ENCODE results near the gene HES7.
A peak's percentile ranks its signal among the peaks of the same experiment; 100 is the strongest.

HES7 gene

DNA sequence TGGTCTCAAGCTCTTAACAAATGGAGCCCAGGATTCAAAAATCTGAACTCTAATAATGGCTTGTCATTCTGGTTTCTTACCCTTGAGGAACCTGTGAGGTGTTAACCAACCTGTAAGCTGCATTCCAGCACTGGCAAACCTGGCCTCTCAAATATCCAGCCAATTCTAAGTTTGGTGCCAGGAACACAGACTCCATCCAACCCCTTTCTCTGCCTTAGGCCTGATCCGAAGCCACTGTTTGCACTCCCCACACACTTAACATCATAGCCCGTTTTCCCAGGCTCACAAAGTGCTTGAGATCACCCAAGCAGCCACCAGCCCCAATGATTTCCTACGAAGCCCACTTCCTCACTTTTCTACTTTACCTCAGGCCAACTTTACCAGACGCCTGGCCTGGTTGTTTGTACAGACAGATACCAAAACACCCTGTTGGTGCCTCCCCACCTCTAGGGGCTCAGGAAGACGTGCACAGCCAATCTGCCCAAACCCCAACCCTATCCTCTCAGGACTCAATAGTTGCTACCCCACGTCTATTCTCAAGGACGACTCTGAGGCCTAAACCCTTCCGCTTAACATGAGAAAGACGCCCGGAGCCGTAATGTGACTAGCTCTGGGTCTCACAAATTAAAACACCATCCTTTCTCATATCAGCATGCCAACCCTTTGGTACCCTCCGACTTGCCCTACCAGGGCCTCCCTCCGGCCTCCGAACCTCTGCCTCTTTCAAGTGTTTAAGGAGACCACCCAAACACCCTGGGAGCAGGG is 31.5 kb upstream of the HES7 start:
- DNase-seq (ENCODE audit: low read depth), result no peak

DNA sequence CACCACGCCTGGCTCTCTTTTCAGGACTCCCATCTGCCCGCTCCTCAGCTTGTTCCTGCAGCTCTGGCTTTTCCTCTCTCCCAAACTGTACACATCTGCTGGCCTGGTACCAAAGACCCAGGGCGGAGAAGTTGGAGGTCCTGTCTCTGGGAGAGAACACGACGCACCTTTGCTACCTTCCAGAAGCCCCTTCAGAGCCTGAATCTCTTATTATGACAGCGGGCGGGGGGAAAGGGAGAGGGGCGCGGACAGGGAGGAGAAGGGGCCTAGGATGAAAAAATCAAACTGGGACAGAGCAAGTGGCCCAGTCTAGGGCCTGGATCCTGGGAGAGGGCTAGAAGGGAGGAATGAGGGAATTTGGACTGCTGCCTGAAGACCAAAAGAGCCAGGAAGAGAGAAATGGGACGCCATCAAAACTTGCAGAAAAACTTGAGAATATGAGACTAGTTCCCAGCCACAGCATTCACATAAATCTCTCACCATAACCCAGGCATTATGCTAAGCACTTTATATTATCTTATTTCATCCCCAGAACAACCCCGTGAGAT is 30.8 kb upstream of the HES7 start:
- DNase-seq (ENCODE audit: low read depth), result no peak

DNA sequence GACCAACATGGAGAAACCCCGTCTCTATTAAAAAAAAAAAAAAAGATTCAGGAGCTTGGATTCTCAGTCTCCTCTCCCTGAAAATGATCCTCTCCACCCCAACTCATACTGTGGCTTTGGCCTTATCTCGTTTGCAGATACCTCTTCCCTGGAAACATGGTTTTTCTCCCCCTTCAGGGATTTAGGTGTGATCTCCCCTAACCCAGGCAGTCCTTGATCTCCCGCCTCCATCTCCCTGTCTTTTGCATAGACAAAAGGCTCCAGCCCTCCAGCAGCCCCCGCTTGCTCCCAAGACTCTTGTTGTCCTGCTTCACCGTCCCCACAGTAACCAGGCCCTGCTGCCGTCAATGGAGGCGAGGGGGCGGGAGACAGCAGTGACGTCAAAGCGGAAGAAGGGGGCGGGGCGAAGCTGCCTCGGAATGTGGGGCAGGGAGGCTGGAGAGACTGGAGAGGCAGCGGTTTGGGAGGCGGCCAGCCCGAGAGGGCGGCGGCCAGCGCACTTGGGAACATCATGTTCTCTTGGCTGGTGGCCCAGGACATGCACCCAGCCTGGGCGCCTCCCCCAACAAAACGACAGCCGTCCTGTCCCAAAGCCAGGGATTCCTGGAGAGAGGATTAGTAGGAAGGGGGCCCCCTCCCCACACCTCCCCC is 30.2 kb upstream of the HES7 start:
- DNase-seq (ENCODE audit: low read depth), result peak; percentile 82

DNA sequence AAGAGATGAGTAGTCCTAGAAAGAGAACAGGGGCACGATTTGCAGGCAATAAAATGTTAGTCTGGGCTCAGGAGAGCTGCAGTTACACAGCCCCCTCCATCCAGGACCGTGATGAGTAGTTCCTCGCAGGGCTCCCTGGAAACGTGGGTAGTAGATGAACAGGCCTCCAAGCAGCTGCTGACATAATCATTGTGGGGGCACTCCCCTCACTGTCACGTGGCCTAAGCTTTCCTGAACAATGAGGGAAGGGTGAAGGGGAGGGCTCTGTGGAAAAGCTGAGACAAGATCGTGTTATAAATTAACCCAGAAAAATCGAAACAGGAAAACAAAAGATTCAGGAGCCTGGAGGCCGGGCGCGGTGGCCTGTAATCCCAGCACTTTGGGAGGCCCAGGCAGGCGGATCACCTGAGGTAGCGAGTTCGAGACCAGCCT is 29.6 kb upstream of the HES7 start:
- no peak for DNase-seq (ENCODE audit: low read depth)

DNA sequence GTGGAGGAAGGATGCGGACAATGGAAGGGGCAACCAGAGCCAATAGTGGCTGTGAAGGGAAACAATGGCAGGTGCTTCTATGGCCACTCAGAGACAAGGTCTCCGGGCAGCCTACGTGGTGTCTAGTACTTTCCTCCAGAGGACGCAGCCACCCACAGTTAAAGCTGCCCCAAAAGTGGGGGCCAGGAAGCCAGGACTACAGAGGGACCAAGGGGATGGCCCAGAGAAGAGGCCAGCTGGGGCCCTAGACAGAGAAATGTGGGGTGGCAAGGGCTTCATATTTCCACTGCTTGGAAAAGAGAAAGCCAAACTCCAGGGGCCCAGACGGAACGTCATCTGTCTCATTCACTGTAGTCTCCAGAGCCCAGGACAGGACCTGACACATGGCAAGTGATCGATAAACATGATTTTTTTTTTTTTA is 29.1 kb upstream of the HES7 start:
- DNase-seq (ENCODE audit: low read depth), result no peak

DNA sequence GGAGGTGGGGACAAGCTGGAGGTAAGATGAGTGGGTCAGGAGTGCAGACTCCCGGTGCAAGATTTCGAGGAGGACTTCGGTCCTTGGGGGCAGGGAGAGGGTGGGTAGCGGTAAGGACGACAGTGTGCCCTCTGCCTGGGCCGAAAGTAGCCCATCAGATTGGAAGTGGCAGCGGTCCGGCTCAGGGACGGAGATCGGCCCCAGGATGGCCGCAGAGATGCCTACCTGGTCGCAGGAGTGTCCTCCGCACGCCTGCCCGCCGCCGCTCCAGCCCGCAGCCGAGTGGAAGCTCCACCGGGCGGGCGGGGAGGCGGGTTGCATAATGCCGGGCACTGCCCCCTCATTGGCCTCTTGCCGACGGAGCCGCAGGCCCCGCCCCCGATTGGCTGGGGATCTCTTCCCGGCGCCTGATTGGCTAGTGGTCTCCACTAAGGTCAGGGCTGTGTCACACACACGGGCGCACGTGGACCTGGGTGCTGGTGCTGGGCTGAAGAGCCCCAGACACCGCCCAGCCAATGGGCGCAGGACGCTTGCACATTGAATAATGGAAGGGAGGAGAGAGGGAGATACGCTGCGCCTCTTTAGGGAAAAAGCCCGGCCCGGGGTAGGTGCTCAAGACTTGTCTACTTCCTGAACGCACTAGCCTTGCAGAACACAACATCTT is 28.3 kb upstream of the HES7 start, which contains the start of gene PER1:
Gene PER1, minus strand, starts transcription at position 293 of the 664 bp plus-strand sequence. CDS start 1,698 bp downstream, outside the sequence.
- DNase-seq (ENCODE audit: low read depth), result peak; percentile 68

DNA sequence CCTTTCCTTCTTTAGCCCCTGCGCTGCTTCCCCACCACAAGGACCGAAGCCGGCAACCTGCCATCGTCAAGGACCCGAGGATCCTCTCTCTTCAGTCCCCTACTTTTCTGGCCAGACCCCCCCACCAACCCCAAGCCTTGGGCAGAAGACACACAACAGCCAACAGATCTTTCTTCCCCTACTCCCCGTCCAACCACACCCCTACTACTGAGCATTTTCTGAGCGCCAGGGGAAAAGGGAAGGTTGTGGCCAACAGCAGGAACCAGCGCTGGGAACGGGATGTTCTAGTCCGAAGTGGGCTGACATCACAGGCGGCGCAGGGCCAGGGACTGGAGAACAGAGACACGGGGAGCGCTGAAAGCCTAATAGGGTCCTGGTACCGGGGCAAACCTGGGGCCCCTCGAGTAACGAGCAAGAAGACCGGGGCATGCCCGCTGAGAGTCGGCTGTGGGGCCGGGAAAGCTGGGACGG is 27.8 kb upstream of the HES7 start:
- no peak for DNase-seq (ENCODE audit: low read depth)

DNA sequence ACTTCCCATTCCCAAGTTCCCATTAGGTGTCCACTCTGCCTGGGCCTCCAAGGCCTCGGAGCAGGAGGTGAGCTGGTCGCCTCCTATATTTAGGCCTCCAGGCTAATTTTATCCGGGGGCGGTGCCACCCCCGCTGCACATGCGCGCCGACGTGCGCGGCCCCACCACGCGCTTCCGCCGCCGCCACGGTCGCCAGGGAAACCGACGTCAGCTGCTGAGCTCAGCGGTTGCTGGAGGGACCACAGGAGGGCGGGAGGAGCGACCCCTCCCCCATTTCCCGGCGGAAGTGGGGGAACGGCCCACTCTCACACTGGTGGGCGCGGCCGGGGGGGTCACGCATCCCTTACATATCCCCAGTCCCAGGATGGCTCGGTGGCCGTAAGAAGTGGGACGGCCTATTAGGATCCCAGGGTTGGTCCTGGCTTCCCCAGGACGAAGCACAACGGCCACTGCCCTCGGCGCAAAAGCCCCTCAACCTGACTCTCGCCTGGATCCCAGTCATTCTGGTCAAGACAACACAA is 27.3 kb upstream of the HES7 start:
- peak; percentile 85 for DNase-seq (ENCODE audit: low read depth)

DNA sequence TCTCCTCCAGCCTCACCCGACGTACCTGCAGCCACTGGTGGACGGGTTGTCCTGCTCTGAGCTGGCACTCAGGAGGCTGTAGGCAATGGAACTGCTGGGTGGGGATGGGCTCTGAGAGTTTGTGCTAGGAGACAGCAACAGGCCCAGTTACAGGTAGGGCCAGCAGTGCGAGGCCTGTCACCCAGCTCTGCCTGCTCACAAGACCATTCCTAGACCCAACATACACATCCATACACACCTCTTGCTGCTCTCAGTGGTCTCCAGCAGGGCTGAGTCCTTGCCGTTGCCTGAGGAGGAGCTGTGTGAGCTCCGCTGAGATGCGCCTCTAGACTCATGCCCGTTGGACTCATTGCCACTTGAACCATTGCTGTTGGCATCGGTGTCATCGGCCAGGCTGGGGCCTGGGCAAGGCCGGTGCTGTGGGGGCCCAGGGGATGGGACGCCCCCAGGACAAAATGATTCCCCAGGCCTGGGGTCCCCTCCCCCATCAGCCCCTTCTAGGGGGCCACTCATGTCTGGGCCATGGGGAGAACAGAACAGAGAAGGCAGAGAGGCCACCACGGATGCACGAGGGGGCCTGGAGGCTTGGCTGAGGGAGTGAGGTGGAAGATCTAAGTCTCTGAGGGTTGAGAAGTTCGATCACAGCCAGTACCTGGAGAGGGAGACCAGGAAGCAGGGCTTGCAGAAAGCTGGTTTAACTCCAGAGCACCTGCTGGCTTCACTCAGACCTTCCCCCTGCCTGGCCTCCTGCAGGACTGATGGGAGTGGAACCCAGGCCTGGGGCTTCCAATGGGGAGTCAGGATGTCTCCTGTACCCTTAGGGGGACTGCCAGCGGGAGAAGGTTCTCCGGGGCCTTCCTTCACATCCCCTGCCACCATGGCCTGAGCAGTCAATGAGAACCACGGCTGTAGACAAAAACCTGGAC is 26.6 kb upstream of the HES7 start:
- no peak for DNase-seq (ENCODE audit: low read depth)

DNA sequence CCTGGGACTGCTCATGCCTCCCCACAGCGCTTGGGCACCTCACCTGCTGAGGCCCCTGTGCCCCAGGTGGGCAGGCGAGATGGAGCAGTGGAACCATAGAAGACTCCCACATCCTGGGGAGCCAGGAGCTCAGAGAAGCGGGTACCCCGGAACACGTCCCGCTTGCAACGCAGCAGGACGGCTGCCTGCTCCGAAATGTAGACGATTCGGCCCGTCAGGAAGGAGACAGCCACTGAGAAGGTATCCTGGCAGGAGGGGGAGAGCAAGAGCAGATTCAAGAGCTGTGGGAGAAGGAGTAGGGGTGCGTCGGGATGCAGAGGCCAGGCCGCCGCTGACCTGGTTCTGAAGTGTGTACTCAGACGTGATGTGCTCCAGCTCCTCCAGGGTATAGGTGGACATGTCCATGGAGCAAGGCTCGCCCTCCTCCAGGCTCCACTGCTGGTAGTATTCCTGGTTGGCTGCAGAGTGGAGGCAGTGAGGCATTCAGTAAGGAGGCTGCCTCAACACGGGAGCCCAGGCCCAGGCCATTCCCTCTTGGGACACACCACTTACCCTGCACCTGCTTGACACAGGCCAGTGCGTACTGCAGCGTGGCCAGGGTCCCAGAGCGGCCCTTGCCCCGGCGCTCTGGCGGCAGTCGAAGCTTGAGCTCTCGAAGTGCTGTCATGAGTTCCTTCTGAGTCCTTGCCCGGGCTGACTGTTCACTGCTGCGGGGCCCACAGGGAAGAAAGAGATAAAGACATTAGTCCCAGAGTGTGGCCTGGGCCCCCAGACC is 25.7 kb upstream of the HES7 start:
- DNase-seq (ENCODE audit: low read depth), result no peak

DNA sequence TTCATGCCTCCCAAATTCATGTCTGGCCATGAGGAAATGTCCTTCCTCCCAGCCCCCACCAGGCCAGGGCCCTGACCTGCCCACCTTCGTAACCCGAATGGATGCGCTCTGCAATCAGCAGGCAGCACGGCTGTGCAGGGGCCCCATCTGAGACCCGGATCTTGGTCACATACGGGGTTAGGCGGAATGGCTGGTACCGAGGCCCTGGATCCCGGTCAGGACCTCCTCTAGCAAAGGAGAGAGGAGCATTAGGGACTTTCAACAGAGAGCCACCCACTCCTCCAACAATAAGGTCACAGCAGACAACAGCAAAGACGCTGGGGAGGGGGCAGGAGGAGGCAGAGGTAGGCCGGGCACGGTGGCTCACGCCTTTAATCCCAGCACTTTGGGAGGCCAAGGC is 24.7 kb upstream of the HES7 start:
- no peak for DNase-seq (ENCODE audit: low read depth)

DNA sequence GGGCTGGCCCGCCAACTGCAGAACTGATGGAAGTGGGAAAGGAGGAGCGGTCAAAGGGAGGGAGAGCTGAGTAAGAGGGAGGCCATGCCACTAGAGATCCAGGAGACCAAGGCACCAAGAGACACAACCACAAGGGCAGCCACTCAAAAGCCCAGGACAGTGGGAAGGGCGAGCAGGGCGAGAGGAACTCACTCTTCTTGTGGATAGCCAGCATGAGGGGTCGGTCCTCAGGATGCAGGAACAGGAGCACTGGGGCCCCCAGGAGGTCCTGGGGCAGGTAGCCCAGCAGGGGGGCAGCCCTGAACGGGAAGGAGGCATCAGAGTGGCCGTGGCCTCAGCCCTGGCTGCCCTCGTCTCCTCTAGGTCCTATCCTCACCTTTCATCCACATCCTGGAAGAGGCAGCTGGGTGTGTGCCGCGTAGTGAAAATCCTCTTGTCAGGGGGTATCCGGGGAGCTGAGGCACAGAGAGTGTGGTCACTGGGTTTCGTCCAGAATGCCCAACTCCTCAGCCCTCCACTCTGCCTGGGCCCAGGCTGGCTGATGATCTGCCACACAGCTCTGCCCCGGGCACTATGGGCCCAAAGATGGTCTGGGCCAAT is 24.0 kb upstream of the HES7 start:
- no peak for DNase-seq (ENCODE audit: low read depth)

DNA sequence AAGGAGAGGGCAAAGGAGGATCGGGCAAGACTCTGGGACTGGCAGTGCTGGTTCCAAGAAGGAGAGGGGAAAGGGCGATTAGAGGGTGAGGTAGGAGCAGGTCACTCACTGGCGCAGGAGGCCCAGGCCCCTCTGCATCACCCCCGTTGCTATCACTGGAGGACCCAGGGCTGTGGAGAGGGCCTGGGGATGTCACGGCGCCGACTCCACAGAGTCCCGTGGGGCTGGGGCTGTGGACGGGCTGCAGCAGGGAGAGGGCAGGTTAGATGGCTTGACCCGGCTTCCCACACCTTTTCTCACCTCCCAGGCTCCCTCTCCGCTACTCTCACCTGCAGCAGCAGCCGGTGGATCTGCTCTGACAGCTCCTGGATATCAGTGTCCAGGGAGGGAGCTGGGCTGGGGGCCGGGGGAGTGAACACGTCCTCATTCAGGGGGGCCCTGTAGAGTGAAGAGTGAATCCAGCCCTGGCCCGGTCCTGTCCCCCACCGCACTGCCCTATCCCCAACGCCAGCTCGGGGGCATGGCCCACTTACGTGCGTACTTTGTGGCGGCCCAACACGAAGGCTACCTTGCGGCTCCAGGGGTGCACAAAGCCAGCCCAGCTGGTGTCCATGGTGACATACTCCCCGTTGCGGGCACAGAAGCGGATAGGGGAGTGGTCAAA is 23.4 kb upstream of the HES7 start:
- DNase-seq (ENCODE audit: low read depth), result no peak

DNA sequence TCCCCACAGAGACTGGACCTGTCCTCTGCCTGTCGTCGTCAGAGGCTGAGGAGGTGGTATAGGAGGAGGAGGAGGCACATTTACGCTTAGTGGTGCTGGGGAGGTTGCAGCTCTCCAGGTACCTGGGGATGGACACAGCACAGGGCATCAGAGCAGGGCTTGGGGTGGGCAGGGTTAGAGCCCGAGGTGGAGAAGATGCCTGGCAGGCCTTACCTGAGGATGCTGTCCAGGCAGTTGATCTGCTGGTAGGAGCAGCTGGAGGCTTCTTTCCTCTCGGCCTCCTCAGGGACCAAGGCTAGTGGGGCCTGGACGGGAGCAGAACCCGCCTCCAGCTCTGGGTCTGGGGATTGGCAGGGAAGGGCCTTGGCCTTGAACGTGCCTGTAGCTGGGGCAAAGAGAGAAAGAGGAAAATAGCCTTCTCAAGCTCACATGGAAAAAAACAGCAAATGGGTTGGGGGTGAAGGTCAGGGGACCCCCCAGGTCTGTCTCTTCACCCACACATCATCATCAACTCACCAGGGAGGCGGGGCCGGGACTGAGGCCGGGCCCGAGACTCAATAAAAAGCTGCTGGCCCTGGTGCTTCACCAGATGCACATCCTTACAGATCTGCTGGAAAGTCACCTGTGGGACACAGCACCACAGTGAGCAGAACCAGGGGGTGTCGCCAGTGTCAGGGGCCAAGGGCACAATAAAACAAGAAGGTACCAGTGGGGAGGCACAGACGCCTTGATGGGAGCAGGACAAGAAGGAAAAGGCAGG is 22.7 kb upstream of the HES7 start:
- no peak for DNase-seq (ENCODE audit: low read depth)

DNA sequence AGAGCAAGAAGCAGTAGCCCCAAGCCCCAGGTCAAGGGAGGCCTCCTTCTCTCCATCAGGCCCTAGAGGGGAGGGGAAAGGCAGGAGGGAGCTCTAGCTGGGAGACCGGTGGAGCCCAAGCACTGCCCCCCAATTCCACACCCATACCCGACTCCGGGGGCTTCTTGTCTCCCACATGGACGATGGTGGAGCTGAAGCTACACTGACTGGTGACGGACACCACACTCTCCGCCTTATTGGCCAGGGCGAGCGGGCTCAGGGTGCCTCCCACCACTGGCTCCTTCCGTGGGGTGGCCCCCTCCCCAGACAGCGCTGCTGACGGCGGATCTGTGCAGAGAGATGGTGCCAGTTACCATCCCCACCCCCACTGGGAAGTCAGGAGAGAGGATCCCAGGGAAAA is 21.9 kb upstream of the HES7 start:
- DNase-seq (ENCODE audit: low read depth), result no peak

DNA sequence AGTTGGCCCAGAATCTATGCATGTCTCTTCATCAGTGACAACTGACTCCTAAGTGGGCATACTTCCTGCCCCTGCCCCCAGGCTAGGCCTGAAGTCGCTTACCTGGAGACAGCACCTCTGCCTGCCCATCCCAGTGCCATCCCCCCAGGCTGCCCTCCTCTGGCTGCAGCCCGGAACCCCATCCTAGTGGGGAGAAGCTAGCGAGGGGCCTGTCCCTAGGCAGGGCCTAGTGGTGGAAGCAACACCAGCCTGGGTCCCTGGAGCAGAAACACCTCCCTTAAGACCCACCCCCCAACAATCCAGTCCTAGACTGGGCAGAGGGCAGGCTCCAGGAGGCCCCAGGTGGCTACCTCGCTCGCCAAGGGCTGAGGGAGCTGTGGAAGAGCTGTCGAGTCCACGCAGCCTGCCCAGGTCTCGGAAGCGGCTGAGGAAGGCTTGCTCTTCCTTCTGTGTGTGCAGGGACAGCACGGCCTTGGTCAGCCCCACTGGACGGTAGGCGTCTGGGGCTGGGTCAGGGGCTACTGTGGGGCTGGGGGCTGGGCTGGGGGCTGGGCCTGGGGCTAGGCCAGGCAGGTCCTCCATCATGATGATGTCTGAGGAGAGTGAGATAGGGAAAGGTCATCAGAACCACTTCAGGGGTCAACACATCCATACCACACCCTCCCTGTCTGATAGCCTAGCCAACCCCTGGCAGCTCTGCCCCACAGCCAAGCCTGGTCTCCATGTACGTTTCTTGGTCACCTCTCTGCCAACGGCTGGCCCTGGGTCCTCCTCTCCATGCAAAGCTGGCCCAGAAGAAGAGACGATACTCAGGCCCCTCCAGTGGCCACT is 20.7 kb upstream of the HES7 start:
- DNase-seq (ENCODE audit: low read depth), result no peak

DNA sequence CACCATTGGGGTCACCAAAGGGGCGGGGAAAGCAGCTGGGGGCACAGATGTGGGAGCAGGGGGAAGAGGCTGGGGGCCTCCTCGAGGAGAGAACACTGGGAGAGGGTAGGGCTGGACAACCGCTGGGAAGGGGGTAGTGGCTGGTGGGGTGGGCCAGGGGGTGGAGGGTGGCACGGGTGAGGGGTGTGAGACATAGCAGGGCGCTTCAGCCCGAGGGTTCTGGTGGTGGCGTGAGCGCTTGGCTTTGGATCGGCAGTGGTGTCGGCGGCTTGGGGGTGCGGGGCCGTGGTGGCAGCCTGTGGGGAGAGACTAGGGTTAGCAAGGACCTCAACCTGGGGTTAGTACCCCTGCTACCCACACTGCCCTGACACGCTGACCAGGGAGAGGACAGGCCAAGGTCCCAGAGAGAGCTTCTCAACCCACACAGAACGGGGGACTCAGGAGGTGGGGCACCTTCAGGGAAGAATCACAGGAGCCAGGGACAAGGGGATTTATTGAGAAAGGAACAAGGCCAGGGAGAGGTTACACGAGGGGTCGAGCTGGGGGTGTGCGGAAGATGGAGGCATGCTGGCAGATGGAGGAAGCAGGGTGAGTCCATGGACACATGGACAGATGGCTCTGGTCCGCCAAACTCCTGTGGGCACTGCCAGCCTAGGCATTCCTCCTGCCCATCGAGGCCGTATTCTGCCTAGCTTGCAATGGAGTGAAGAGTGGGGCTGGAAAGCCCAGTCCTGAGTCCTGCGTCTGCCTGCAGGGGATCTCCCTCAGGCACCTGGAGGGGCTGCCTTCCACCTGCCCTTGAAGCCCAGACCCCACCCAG is 19.9 kb upstream of the HES7 start:
- no peak for DNase-seq (ENCODE audit: low read depth)
